H1 (cell line): Measurements from ENCODE around the gene ASTN2.

Experiments
- ASH2L ChIP-seq: fragments of 200-600, 300-600 bp; sonication (generic); IDR thresholded peaks from one replicate; pipeline ENCODE4 v1.7.1; 2017; ENCODE audit warnings: low read length
- BACH1 ChIP-seq: IDR thresholded peaks from 2 replicates; pipeline ENCODE4 v1.6.1; 2012; ENCODE audit warnings: low read length, improper control_type of control experiment
- BCL11A ChIP-seq, 2 experiments: IDR thresholded peaks; one replicate each; pipeline ENCODE4 v1.6.1; 2011; ENCODE audit warnings: low read depth in 2 of 2, low read length in 2 of 2, mild to moderate bottlenecking in 2 of 2
- CREB1 ChIP-seq: IDR thresholded peaks from 2 replicates; pipeline ENCODE4 v1.6.1; 2012; ENCODE audit warnings: inconsistent platforms
- EP300 ChIP-seq, 2 experiments: IDR thresholded peaks; 1 replicate in 1 of 2; 2 replicates in 1 of 2; pipeline ENCODE4 v1.6.1; 2011 to 2012; ENCODE audit warnings: low read depth in 2 of 2, low read length in 2 of 2, mild to moderate bottlenecking in 2 of 2, borderline replicate concordance in 1 of 2, inconsistent platforms in 1 of 2, moderate library complexity in 1 of 2
- EZH2 ChIP-seq: fragments of 200-600 bp; sonication (generic); IDR thresholded peaks from 2 replicates; pipeline ENCODE4 v1.7.1; 2012; ENCODE audit warnings: low read depth, mild to moderate bottlenecking, moderate library complexity, low read length, inconsistent platforms; ENCODE audit not compliant: severe bottlenecking
- HDAC2 ChIP-seq, 2 experiments: fragments of 300-600 bp in 1 of 2; sonication (generic) in 1 of 2; IDR thresholded peaks; 2 replicates each; pipeline ENCODE4 v1.6.1; 2011 to 2012; ENCODE audit warnings: low read depth in 2 of 2, low read length in 2 of 2, mild to moderate bottlenecking in 2 of 2, moderate library complexity in 2 of 2, borderline replicate concordance in 1 of 2, inconsistent platforms in 1 of 2
- NANOG ChIP-seq: IDR thresholded peaks from 2 replicates; pipeline ENCODE4 v1.6.1; 2011; ENCODE audit warnings: low read length, low read depth, mild to moderate bottlenecking, inconsistent platforms; ENCODE audit not compliant: insufficient read depth, poor library complexity, severe bottlenecking
- POLR2A ChIP-seq, 2 experiments: IDR thresholded peaks; 1 replicate in 1 of 2; 2 replicates in 1 of 2; pipeline ENCODE4 v1.6.1; 2011; ENCODE audit warnings: low read depth in 2 of 2, low read length in 2 of 2, mild to moderate bottlenecking in 2 of 2; ENCODE audit errors: control extremely low read depth in 1 of 2
- POLR2AphosphoS5 ChIP-seq: IDR thresholded peaks from 2 replicates; pipeline ENCODE4 v1.6.1; 2011; ENCODE audit warnings: low read depth, low read length
- TF ChIP-seq, protein P1 (sequence below), 3 experiments: IDR thresholded peaks; 1 replicate in 2 of 3; 2 replicates in 1 of 3; pipeline versions ENCODE4 v1.5.1 to v1.6.1; 2011; ENCODE audit warnings: low read length in 3 of 3, mild to moderate bottlenecking in 3 of 3, inconsistent platforms in 2 of 3, low read depth in 1 of 3, moderate library complexity in 1 of 3; ENCODE audit not compliant: insufficient read depth in 1 of 3; ENCODE audit errors: control extremely low read depth in 1 of 3

DNA sequence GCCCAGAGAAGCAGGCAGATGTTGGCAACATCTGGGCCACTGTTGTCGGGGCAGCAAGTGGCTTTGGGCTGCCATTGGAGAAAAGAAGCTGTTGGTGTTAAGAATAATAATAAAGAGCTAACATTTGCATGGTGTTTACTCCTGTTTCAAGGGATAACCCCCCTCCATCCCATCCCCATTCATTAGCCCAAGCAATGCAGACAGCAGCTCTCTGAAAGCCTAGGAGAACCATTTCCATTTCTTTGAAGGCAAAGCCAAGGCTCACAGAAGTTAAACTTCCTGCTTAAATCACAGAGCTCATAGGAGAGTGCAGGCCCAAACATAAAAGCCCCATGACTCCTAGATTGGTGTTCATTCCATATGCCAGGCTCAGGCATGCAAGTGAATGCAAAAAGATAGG is 175.4 kb downstream of the ASTN2 start:
- TF ChIP-seq NANOG (no peak), POLR2A (IDR thresholded peaks at IDR 0.05; ENCODE audit: control extremely low read depth in 1 of 2, low read depth in 2 of 2, low read length in 2 of 2) (no peak), HDAC2 (IDR thresholded peaks at IDR 0.05; ENCODE audit: borderline replicate concordance in 1 of 2, low read depth in 2 of 2, low read length in 2 of 2) (no peak), POLR2AphosphoS5 (no peak), BCL11A (IDR thresholded peaks at IDR 0.05; ENCODE audit: low read depth in 2 of 2, low read length in 2 of 2) (no peak), CREB1 (no peak), BACH1 (no peak), EP300 (IDR thresholded peaks at IDR 0.05; ENCODE audit: borderline replicate concordance in 1 of 2, low read depth in 2 of 2, low read length in 2 of 2) (no peak), EZH2 (no peak), ASH2L (no peak)
- TF ChIP-seq, protein P1, sequence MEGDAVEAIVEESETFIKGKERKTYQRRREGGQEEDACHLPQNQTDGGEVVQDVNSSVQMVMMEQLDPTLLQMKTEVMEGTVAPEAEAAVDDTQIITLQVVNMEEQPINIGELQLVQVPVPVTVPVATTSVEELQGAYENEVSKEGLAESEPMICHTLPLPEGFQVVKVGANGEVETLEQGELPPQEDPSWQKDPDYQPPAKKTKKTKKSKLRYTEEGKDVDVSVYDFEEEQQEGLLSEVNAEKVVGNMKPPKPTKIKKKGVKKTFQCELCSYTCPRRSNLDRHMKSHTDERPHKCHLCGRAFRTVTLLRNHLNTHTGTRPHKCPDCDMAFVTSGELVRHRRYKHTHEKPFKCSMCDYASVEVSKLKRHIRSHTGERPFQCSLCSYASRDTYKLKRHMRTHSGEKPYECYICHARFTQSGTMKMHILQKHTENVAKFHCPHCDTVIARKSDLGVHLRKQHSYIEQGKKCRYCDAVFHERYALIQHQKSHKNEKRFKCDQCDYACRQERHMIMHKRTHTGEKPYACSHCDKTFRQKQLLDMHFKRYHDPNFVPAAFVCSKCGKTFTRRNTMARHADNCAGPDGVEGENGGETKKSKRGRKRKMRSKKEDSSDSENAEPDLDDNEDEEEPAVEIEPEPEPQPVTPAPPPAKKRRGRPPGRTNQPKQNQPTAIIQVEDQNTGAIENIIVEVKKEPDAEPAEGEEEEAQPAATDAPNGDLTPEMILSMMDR (IDR thresholded peaks at IDR 0.05; ENCODE audit: control extremely low read depth in 1 of 3, insufficient read depth in 1 of 3, low read depth in 1 of 3, low read length in 3 of 3): no peak
